HG03135 (cell line): Measurements from ENCODE around the gene TGFBR1.

Experiments
- ATAC-seq: cut with Tn5 transposase; IDR thresholded peaks from one replicate; pipeline ENCODE4 v1.9.1; 2021; ENCODE audit warnings: mild to moderate bottlenecking, moderate library complexity; ENCODE audit not compliant: unreplicated experiment

TGFBR1 gene

GRCh38 chr9:99130069-99130468 lies 25.2 kb downstream of the TGFBR1 start:
- ATAC-seq, result peak; percentile 73

- ATAC-seq, result no peak
These were observed 28.2 kb downstream of the TGFBR1 start for GRCh38 chr9:99133145-99133544.

- no peak for ATAC-seq
These were observed 30.0 kb downstream of the TGFBR1 start for GRCh38 chr9:99134893-99135341.

- no peak for ATAC-seq
These were observed 30.5 kb downstream of the TGFBR1 start for GRCh38 chr9:99135456-99135855.

GRCh38 chr9:99137225-99137624 lies 32.3 kb downstream of the TGFBR1 start:
- ATAC-seq, result no peak

- no peak for ATAC-seq
These were observed 33.0 kb downstream of the TGFBR1 start for GRCh38 chr9:99137891-99138290.

- ATAC-seq, result no peak
These were observed 33.7 kb downstream of the TGFBR1 start for GRCh38 chr9:99138424-99139284.

- no peak for ATAC-seq
These were observed 35.0 kb downstream of the TGFBR1 start for GRCh38 chr9:99139868-99140267.

- no peak for ATAC-seq
These were observed 35.9 kb downstream of the TGFBR1 start for GRCh38 chr9:99140685-99141314.

- ATAC-seq, result no peak
These were observed 36.9 kb downstream of the TGFBR1 start for GRCh38 chr9:99141849-99142248.

GRCh38 chr9:99142275-99142674 lies 37.4 kb downstream of the TGFBR1 start:
- ATAC-seq, result no peak

GRCh38 chr9:99143655-99144054 lies 38.7 kb downstream of the TGFBR1 start:
- ATAC-seq, result no peak

GRCh38 chr9:99144966-99145365 lies 40.1 kb downstream of the TGFBR1 start:
- no peak for ATAC-seq

GRCh38 chr9:99146574-99146973 lies 41.7 kb downstream of the TGFBR1 start:
- ATAC-seq, result no peak

GRCh38 chr9:99147177-99147576 lies 42.3 kb downstream of the TGFBR1 start:
- no peak for ATAC-seq

- ATAC-seq, result no peak
These were observed 45.7 kb downstream of the TGFBR1 start for GRCh38 chr9:99150451-99151171.

GRCh38 chr9:99154356-99154755 lies 49.4 kb downstream of the TGFBR1 start:
- no peak for ATAC-seq

- ATAC-seq, result no peak
These were observed 50.8 kb downstream of the TGFBR1 start for GRCh38 chr9:99155736-99156135.

- no peak for ATAC-seq
These were observed 53.7 kb downstream of the TGFBR1 start for GRCh38 chr9:99158629-99159028.

GRCh38 chr9:99160173-99160572 lies 55.3 kb downstream of the TGFBR1 start:
- no peak for ATAC-seq

GRCh38 chr9:99162759-99163364 lies 57.9 kb downstream of the TGFBR1 start:
- no peak for ATAC-seq
